K562 (cell line): Measurements from ENCODE around the gene CCDC194. TPM values are rescaled to one million over a fixed set of nuclear protein-coding genes. Genes with fewer than 3 reads are reported as not detected.
A peak's percentile ranks its signal among the peaks of the same experiment; 100 is the strongest.

Source experiments
- BRF1 ChIP-seq: IDR thresholded peaks from 3 replicates; pipeline ENCODE4 v1.6.1; 2011; ENCODE audit warnings: borderline replicate concordance, mild to moderate bottlenecking; ENCODE audit not compliant: insufficient read length; ENCODE audit errors: extremely low read depth
- CXXC5 ChIP-seq: fragments of 250-450 bp; sonication (Bioruptor Pico); IDR thresholded peaks from 2 replicates; pipeline ENCODE4 v1.8.0; 2022; ENCODE audit warnings: inconsistent platforms, mild to moderate bottlenecking, moderate library complexity
- E4F1 ChIP-seq: fragments of 250-450 bp; sonication (Bioruptor Pico); IDR thresholded peaks from 2 replicates; pipeline ENCODE4 v1.5.0; 2021; ENCODE audit warnings: mild to moderate bottlenecking, borderline replicate concordance
- ETV6 ChIP-seq, 3 experiments: fragments of 150-350 bp in 1 of 3; sonication (generic) in 1 of 3; formaldehyde crosslinking in 1 of 3; IDR thresholded peaks; 2 replicates each; pipeline versions ENCODE4 v1.6.1 to v1.8.0; 2014 to 2022; ENCODE audit warnings: borderline replicate concordance in 2 of 3, low read depth in 2 of 3, antibody characterized with exemption in 1 of 3, low read length in 1 of 3, mild to moderate bottlenecking in 1 of 3, missing genetic modification reagents in 1 of 3
- EWSR1 ChIP-seq: fragments of 450-650 bp; IDR thresholded peaks from 2 replicates; pipeline ENCODE4 v1.6.1; 2018; ENCODE audit warnings: borderline replicate concordance, mild to moderate bottlenecking, low read depth, moderate library complexity; ENCODE audit not compliant: partially characterized antibody
- GABPA ChIP-seq: fragments of 200-800 bp; sonication (Bioruptor generic); conservative IDR thresholded peaks from 2 replicates; pipeline ENCODE4 v1.6.1; 2016; ENCODE audit warnings: low read depth, missing genetic modification characterization, missing compliant biosample characterization
- GABPB2 ChIP-seq: fragments of 250-450 bp; sonication (Bioruptor Pico); conservative IDR thresholded peaks from 2 replicates; pipeline ENCODE4 v1.5.1; 2021; ENCODE audit warnings: mild to moderate bottlenecking
- GTF2A2 ChIP-seq: IDR thresholded peaks from 2 replicates; pipeline ENCODE4 v1.6.1; 2016; ENCODE audit warnings: mild to moderate bottlenecking, missing genetic modification characterization, missing compliant biosample characterization
- KLF13 ChIP-seq: fragments of 450-650 bp; IDR thresholded peaks from 2 replicates; pipeline ENCODE4 v1.6.1; 2016; ENCODE audit warnings: missing genetic modification characterization, low read depth, mild to moderate bottlenecking, missing compliant biosample characterization, moderate library complexity, borderline replicate concordance
- RBM39 ChIP-seq: fragments of 200-400 bp; formaldehyde crosslinking; optimal IDR thresholded peaks from 2 replicates; pipeline ENCODE3; 2018; ENCODE audit warnings: low read depth, low read length
- SIN3A ChIP-seq, 2 experiments: fragments of 150-350 bp in 1 of 2; IDR thresholded peaks; 2 replicates each; pipeline ENCODE4 v1.6.1; 2011 to 2016; ENCODE audit warnings: borderline replicate concordance in 2 of 2, low read depth in 2 of 2, low read length in 2 of 2, mild to moderate bottlenecking in 2 of 2, moderate library complexity in 2 of 2; ENCODE audit not compliant: control insufficient read depth in 1 of 2
- SMARCA4 ChIP-seq: fragments of 450-650 bp; IDR thresholded peaks from 2 replicates; pipeline ENCODE4 v1.6.1; 2016
- SPI1 ChIP-seq: IDR thresholded peaks from 2 replicates; pipeline ENCODE4 v1.6.1; 2011; ENCODE audit warnings: low read depth, low read length, control low read depth, borderline replicate concordance
- TCF7 ChIP-seq: sonication (generic); IDR thresholded peaks from 2 replicates; pipeline ENCODE4 v1.6.1; 2016; ENCODE audit warnings: antibody characterized with exemption, borderline replicate concordance
- ZNF282 ChIP-seq: sonication (generic); formaldehyde crosslinking; IDR thresholded peaks from 2 replicates; pipeline ENCODE4 v1.8.1; 2023; ENCODE audit warnings: missing genetic modification reagents
- polyA plus RNA-seq, 8 experiments: library from polyadenylated mRNA; depleted of rRNA in 4 of 8; stranded (reverse) in 5 of 8; unstranded in 3 of 8; fragments of >200 nt; fragmentation: Nextera tagmentation in 2 of 8; fragmentation: Illumina TruSeq in 1 of 8; extraction: Ambion mirVana in 2 of 8; extraction: Trizol in 1 of 8; gene quantifications; 2 replicates each; pipeline versions ENCODE4 v1.2.1 to v1.2.3, GENCODE V29; 2011 to 2014; ENCODE audit warnings: inconsistent platforms in 1 of 8, missing spikeins in 1 of 8
- total RNA-seq, 7 experiments: library from RNA; depleted of rRNA in 6 of 7; stranded (reverse); fragments of >200 nt in 6 of 7; fragmentation: Illumina TruSeq in 2 of 7; extraction: Trizol in 2 of 7; gene quantifications; 2 replicates each; pipeline versions ENCODE4 v1.2.1 to v1.2.3, GENCODE V29; 2011 to 2021; ENCODE audit warnings: low replicate concordance in 1 of 7
- TF ChIP-seq, protein P1 (sequence below): sonication (generic); formaldehyde crosslinking; IDR thresholded peaks from 2 replicates; pipeline ENCODE4 v1.8.0; 2023; ENCODE audit warnings: missing genetic modification reagents, mild to moderate bottlenecking, borderline replicate concordance
- TF ChIP-seq, protein P2 (sequence below): fragments of 250-450 bp; sonication (Bioruptor Pico); IDR thresholded peaks from 2 replicates; pipeline ENCODE4 v1.6.1; 2021; ENCODE audit warnings: mild to moderate bottlenecking

CCDC194 gene
- total and polyA plus RNA-seq, 9 of the 15 experiments (the other 6 are each of a cell fraction or from before 2014, with no cell fraction given) = 0.13 to 1.3 (median 0.39) TPM; not detected in 3

- TF ChIP-seq, protein P1, sequence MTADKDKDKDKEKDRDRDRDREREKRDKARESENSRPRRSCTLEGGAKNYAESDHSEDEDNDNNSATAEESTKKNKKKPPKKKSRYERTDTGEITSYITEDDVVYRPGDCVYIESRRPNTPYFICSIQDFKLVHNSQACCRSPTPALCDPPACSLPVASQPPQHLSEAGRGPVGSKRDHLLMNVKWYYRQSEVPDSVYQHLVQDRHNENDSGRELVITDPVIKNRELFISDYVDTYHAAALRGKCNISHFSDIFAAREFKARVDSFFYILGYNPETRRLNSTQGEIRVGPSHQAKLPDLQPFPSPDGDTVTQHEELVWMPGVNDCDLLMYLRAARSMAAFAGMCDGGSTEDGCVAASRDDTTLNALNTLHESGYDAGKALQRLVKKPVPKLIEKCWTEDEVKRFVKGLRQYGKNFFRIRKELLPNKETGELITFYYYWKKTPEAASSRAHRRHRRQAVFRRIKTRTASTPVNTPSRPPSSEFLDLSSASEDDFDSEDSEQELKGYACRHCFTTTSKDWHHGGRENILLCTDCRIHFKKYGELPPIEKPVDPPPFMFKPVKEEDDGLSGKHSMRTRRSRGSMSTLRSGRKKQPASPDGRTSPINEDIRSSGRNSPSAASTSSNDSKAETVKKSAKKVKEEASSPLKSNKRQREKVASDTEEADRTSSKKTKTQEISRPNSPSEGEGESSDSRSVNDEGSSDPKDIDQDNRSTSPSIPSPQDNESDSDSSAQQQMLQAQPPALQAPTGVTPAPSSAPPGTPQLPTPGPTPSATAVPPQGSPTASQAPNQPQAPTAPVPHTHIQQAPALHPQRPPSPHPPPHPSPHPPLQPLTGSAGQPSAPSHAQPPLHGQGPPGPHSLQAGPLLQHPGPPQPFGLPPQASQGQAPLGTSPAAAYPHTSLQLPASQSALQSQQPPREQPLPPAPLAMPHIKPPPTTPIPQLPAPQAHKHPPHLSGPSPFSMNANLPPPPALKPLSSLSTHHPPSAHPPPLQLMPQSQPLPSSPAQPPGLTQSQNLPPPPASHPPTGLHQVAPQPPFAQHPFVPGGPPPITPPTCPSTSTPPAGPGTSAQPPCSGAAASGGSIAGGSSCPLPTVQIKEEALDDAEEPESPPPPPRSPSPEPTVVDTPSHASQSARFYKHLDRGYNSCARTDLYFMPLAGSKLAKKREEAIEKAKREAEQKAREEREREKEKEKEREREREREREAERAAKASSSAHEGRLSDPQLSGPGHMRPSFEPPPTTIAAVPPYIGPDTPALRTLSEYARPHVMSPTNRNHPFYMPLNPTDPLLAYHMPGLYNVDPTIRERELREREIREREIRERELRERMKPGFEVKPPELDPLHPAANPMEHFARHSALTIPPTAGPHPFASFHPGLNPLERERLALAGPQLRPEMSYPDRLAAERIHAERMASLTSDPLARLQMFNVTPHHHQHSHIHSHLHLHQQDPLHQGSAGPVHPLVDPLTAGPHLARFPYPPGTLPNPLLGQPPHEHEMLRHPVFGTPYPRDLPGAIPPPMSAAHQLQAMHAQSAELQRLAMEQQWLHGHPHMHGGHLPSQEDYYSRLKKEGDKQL = no peak
- TF ChIP-seq BRF1 = no peak
- peak; percentile 75 for TF ChIP-seq RBM39
- peak; percentile 36; the same call in 1 of the 2 replicates for TF ChIP-seq CXXC5 (CRISPR knock-in tag)
- no peak for TF ChIP-seq GABPB2 (CRISPR knock-in tag)
- TF ChIP-seq SMARCA4 = peak; percentile 11; the same call in 1 of the 2 replicates
- TF ChIP-seq SPI1 = peak; percentile 62; the same call in 1 of the 2 replicates
- no peak for TF ChIP-seq KLF13
- TF ChIP-seq ETV6 (IDR thresholded peaks at IDR 0.05; ENCODE audit: borderline replicate concordance in 1 of 2, low read depth in 2 of 2, low read length in 1 of 2) = no peak
- TF ChIP-seq ETV6 (CRISPR knock-in tag; IDR thresholded peaks at IDR 0.05; ENCODE audit: borderline replicate concordance) = no peak
- no peak for TF ChIP-seq E4F1
- TF ChIP-seq ZNF282 = no peak
- no peak for TF ChIP-seq SIN3A (IDR thresholded peaks at IDR 0.05; ENCODE audit: borderline replicate concordance in 2 of 2, control insufficient read depth in 1 of 2, low read depth in 2 of 2, low read length in 2 of 2)
- TF ChIP-seq EWSR1 = no peak
- TF ChIP-seq GABPA (tag) = no peak
- TF ChIP-seq, protein P2, sequence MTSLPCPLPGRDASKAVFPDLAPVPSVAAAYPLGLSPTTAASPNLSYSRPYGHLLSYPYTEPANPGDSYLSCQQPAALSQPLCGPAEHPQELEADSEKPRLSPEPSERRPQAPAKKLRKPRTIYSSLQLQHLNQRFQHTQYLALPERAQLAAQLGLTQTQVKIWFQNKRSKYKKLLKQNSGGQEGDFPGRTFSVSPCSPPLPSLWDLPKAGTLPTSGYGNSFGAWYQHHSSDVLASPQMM = no peak
- no peak for TF ChIP-seq GTF2A2
- TF ChIP-seq TCF7 = no peak
Measured at GRCh38 chr19:17346109-17346671, 47.8 kb downstream of the CCDC194 start (continued).
